GM21528 (cell line): Measurements from ENCODE around the gene GAK.
"Not testable (repeated sequence)": the region's sequence is repeated elsewhere in the genome, so short reads cannot be mapped to it uniquely, and the experiment has no call there.

Experiments used
- ATAC-seq: cut with Tn5 transposase; IDR thresholded peaks from one replicate; pipeline ENCODE4 v1.9.1; 2021; ENCODE audit warnings: mild to moderate bottlenecking, moderate library complexity; ENCODE audit not compliant: unreplicated experiment, low FRiP score

GAK gene

DNA sequence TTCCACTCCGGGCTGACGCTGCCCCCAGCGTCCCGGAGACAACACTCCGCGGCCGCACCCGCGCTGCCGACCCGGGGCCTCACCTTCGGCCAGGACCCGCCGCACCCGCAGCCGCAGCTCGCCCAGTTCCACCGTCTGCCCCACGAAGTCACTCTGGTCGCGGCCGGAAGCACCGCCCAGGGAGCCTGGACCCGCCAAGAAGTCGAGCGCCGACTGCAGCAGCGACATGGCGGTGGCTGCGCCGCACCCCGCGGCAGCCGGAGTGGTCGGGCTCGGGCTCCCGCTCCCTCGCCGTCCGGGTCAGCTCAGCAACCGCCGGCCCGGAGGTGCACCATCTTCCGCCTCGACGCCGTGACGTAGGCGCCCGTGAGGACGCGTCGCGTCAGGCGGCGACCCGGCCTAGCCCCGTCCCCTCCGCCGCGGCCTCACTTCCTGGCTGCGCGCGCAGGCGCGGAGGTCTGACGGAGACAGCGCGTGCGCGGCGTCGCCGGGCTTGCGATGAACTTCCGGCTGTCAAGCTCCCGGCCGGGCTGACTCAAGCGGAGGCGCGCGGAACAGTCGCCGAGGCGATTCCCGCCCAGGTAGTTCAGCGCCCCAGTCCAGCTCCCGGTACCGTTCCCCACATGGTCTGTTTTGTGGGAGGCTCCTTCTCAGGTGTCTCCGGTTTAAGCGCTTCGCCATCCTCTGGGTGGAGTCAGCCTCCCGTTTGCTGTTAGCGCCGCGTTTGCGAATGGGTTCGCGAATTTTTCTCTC lies at the start of gene GAK, which contains the start of gene TMEM175:
Gene GAK, minus strand, starts transcription at position 357 of the 753 bp plus-strand sequence. Its CDS starts 129 bp downstream, at position 228.
Gene TMEM175, plus strand, starts transcription at position 501 of the 753 bp plus-strand sequence. CDS start 15,280 bp downstream, outside the sequence.
- ATAC-seq: peak; percentile 90

DNA sequence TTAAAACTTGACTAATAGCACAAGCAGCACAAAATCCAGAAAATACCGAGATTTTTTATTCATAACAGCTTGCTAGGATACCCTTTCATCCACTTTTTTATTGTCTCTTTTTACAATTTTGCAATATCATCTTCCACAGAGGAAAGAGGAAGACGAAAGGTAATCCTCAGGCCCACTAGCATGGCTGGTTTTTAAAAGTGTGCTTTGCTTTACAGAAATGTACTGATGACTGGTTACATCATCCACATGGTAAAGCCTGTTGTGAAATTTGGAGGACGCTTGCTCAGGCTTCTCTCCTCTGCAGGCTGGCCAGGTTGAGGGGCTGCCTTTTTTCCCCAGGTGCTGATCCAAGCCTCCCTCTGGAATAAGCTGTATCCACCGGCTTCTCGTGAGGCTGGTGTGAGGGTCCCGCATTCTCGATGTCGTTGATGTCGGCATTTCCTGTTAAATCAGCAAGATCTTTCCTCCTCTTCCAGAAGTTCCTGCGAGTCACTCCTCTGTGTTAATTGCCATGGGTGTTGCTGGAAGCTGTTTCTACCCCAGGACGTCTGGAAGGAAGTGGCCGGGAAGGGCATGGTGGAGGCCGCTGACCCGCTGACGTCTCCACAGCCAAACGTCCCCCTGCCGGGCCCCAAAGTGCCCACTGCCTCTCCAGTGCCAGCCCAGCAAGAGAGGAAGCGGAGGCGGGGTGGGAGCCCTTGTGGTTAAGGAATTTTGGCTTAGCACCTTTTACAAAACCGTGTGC lies 47.0 kb upstream of the GAK start:
- ATAC-seq: no peak

DNA sequence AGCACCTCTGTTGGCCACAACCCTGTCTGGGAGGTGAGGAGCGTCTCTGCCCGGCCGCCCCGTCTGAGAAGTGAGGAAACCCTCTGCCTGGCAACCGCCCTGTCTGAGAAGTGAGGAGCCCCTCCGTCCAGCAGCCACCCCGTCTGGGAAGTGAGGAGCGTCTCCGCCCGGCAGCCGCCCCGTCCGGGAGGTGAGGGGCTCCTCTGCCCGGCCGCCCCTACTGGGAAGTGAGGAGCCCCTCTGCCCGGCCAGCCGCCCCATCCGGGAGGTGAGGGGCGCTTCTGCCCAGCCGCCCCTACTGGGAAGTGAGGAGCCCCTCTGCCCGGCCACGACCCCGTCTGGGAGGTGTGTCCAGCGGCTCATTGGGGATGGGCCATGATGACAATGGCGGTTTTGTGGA lies 43.9 kb upstream of the GAK start:
- not testable (repeated sequence) for ATAC-seq

DNA sequence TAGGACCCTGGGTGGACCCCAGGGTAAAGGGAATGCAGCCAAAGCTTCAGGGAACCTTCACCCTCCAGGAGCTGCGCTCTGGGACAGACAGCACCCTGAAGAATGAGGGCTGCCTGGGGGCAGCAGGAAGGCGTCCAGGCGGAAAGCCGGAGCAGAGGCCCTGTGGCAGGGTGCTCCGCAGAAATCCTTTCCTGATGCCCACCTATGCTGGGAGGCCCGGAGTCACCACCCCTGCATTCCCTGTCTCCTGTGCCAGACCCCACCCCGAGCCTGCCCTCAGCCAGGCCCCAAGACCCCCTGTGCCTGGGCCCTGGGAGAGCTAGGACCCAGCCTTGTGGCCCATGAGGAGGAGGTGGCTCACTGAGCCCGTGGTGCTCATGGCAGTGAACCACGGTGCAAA lies 42.6 kb upstream of the GAK start:
- no peak for ATAC-seq

DNA sequence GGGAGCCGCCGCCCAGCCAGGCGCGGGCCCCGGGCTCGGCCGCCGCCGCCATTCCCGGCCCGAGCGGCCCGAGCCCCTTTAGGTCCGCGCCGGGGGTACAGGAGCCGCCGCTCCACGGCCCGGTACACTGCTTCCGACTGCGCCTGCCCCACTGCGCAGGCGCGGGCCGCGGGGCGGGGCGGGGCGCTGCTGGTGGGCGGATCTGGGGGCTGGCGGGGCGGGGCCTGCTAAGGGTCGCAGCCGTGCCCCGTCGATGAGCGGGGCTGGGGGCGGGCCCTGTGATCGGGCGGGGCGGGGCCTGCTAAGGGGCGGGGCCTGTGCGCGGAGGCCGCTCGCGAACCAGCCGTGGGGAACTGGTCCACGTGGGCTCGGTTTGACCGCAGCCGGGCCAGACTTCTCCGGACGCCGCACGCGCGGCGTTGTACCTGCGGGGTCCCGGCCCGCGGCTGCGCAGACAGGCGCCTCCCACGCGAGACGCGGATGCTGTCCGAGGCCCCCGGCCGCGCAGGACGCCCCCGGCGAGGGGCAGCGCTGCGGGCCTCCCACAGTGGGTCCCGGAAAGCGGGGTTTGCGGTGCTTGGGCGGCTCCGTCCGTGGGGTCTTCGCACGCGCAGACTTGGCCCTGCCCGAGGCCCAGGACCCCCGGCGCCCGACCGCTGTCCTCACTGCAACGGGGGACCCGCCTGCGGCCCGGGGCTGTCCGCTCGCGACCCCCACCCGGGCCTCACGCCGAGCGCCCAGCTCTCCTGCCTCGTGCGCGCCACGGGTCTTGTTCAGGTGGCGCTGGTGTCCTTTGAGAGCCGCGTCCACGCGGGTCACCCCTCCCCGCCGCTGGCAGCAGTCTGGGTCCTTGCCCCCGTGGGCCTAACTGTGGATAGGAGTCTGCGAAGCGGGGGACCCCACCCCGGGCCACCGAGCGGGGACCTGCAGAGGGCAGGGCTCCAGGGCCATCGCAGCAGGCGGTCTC lies 41.6 kb upstream of the GAK start, which contains the start of gene DGKQ:
Gene DGKQ, minus strand, starts transcription at position 139 of the 967 bp plus-strand sequence. Its CDS starts 87 bp downstream, at position 52.
- peak; percentile 62 for ATAC-seq

DNA sequence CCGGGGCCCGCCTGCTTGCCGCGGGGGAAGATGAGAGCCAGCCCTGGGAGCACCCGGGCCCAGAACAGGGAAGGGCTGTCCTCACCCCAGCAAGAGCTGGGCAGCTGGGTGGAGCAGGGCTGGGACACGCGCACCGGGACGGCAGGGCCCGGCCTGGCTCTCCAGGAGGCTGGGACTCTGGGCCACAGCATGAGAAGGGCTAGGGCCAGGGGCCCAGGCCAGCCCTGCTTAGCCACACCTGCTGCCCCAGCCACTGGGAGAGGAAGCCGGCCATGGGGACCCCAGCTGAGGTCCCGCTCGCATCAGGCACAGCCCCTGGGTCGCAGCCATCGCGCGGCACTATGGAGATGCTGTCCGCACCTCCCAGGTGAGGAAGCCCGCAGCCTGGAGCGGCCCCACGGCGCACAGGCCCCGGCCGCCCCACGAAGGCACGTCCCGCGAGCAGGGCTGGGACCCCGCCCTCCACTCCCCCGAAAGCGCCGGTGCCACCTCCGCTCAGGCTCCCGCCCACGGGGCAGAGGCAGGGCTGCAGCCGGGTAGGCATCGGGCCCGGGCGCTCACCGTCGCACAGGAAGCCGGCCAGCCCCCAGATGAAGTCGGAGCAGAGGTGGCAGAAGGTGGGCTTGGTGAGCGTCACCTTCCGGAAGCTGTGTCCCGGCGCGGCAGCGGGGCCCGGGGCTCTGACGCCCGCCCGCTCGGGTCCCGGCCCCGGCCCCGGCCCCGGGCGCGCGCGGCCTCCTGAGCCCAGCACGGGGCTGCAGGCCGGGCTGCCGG lies 40.7 kb upstream of the GAK start:
- peak; percentile 53 for ATAC-seq

DNA sequence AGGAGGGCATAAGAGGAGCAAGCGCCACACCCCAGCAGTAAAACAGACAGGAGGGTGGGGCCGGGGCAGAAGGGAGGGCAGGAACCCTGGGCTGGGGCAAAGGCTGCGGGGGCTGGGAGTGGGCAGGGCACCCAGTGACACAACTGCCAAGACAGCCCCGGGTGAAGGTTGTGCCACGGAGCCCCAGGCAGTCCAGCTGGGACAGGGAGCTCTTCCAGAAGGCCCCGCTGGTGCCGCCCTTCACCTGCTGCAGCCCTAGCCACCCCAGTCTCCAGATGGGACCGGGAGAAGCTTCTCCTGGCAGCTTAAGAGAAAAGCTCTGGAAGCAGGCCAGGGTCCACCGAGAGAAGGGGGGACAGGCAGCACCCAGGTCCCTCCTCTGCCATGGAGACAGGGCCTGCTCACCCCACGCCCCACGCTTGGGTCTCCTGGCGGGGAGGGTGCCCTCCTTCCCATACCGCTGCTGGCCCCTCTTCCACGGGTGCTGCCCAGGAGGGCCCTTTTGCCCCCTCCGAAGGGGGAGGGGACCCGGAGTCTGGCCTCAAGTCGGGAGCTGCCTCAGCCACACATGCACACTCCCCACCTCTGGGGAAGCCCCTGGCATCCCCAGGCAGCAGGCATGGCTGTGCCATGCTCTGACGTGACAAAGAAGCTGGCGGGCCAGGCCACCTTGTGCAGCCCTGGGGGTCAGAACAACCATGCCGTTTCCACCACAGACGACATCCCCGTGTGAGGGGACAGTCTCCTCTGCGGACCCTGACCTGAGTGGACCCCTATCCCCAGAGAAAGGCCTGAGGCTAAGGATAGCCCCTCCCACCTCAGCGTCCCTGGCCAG lies 39.8 kb upstream of the GAK start:
- ATAC-seq: no peak

DNA sequence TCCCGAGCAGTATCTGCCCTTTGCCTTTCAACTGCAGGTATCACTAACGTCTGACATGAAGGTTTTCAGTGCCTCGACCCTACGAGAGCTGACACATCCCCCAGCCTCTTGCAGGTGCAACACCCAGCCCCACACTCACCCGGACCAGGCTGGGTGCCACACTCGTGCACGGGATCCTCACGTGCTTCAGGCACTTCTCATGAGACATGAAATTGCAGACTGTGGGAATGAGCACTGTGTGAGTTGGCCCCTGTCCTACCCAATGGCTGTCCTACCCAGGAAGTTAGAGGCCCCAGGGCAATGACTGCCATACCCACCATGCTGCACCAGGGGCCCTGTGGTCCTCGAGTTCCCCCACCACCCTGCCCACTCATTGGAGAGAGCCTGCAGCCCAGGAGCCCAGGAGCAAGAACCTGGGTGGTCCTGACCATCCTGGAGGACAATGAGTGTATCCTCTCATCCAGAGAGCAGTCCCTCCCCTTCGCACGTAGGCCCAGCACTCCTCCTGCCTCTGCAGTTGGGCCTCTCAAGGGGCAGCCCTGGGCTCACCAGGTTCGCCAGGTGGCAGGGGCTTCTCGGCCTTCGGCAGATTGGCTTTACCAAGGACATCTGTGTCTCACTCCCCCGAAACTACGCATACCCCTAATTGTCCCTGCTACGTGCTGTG lies 38.9 kb upstream of the GAK start:
- ATAC-seq: no peak

DNA sequence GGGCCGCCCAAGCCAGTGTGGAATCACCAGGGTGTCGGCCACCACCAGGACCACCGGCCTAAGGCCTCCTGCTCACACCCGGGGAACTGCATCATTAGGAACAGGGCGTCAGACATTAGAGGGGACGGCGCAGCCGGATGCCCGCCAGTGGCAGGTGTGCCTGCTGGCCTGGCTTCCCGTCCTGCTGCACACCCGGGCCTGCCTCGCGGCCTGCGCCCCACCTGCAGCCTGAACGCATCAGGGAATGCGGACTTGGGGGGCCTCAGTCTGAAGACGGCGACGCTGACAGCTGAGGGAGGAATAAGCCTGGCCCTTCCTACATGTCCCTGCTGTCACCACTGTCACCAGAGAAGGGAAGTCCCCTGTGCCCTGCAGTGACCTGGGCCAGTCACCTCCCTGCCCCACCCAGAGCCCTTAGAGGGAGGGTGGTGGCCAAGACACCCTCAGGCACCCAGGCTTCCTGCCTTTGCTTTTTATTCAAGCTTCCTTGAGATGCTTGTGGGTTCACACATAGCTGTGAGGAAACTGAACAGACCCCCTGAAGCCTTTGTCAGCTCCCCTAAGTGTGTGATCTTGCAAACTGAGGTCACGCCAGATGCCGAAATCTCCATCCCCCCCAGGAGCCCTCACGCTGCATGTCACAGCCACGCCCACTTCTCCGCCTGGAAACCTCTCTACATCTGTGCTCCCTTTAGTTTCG lies 38.1 kb upstream of the GAK start:
- no peak for ATAC-seq

DNA sequence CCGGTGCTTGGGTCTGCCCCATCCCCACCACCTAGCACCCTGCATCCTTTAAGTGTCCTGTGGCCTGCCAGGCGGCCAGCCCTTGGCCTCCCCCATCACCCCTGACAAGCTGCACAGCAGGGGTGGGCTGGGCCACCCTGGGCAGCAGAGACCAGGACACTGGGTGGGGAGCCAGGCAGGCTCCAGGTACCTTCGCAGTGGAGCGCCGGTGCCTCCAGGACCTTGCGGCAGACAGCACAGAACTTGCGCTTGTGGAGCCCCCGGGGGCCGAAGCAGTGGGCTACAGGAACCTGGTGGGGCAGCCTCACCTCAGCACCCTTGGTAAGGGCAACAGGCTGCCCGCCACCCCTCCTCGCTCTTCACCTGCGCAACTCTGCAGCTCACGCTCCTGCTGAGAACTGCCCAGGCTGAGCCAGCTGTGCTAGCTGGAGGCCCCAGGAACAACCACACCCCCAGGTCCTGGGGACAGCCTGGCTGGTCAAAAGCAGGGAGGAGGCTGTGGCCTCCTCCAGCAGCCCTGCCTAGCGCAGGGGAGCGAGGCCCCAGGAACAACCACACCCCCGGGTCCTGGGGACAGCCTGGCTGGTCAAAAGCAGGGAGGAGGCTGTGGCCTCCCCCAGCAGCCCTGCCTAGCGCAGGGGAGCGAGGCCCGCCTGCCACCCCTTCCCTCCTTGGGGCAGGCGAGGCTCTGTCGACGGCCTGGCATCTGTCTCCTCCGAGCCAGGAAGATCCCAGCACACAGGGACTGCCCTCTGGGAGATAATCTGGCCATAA lies 36.7 kb upstream of the GAK start:
- no peak for ATAC-seq

DNA sequence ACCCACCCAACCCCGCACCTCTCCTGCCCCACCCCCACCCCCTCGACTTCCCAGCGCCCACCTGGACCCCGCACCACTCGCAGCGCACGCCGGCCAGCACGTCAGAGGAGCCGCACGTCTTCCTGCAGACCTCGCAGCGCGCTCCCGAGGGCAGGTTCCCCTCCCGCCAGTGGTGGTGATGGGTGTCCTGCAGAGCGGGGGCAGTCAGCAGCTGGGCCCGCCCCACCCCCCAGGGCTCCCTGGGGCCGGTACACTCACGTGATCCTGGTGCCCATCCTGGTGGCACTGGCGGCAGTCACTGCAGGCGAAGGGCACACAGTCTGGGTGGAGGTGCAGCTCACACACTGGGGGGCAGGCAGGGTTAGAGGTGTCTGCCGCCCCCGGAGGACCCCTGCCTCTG lies 36.1 kb upstream of the GAK start:
- no peak for ATAC-seq

DNA sequence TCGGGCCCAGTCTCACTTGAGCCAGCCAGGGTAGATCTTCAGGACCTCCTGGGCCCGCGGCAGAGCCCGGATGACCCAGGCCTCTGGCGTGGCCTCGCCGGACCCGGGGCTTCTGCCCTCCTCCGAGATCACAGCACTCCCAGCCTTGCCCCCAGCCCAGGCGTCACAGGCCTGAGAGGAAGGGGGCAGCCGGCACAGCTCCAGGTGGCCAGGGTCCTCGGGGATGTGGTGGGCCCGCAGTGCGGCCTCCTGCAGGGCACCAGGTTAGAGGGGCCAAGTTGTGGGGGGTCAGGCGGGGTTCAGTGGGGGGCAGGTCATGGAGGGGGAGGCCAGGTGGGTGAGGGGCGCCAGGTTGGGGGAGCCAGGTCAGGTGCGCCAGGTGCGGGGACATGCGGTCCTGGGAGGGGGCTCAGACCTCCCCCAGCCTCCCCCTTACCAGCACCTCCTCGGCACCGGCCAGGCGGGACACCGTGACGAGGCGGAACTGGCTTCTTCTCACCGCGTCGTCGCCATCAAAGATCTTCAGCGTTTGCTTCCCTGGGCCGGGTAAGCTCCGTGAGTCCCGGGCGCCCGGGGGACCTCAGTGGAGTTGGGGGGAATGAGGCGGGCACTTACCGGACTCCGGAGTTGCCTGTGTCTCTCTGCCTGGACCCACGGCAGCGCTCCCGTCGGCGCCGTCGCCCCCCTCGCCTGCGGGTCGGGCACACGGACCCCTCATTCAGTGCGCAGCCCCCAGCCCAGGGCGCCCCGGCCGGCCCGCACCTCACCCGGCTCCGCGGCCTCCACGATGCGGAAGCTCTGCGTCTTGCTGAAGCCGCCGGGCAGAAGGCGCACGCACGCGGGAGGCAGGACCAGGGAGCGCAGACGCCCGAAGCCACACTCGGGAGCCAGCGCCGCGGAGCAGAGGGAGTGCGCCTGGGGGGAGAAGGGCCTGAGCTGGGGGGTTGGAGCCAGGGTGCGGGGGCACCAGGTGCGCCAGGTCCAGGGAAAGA lies 35.3 kb upstream of the GAK start:
- no peak for ATAC-seq

DNA sequence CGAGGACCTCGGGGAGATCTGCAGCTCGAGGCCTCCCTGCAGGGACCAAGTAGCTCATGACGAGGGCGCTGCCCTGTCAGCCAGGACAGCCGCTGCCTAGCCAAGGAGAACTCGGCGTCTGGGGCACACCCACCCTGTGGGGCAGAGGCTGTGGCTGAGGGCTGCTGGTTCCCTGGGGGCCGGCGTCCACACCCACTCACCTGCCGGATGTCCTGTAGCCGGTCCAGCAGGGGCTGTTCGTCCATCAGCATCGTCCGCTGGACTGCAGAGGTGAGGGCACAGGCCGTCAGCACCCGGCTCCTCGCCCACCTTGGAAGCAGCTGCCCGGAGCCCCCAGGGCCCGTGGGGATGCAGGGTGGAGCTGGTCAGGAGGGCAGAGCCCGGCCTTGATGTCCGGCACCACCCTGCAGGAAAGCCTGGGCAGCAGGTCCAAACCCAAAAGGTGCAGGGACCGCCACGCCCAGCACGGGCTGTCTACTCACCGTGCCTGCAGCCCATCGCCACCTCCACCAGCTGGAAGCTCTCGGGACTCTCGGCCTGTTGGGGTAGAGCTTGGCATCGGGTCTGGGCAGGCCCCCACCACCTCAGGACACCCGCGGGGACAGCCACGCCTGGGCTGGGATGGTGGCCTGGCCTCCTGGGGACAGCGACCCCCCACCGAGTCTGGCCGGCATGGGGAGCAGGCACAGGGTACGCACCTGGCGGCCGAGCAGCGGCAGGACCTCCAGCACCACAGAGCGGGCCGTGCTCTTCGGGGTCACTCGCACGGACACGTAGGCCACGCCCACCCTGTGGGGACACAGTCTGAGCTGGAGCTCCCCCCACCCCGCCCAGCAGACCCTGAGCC lies 34.4 kb upstream of the GAK start:
- no peak for ATAC-seq

DNA sequence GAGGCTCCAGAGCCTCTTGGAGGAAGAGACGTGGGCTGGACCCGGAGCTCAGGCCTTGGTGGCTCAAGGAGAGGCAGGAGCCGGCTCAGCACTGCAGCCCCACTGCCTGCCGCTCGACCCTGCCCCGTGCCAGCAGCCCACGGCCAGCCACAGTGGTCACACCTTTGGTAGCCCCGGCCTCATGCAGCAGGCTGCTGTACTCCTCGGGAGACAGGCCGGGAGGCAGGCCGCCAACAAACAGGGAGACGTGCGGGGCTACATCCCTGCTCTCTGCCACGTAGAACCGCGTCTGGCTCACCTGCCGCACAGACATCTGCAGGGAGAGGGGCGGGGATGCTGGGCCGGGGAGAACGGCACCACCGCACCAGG lies 33.6 kb upstream of the GAK start:
- ATAC-seq: no peak
